NT2/D1 (cell line): ENCODE results near the gene MBD4.
A peak's percentile ranks its signal among the peaks of the same experiment; 100 is the strongest.
"Not testable (repeated sequence)": the region's sequence is repeated elsewhere in the genome, so short reads cannot be mapped to it uniquely, and the experiment has no call there.

Source experiments
- DNase-seq: peaks from one replicate; pipeline ENCODE4 v3.0.0-alpha.2; 2011; ENCODE audit warnings: low read depth, low spot score
- H3K27me3 ChIP-seq: 2 replicates; pipeline ENCODE4 v1.6.0; 2011; ENCODE audit warnings: mild to moderate bottlenecking; ENCODE audit not compliant: insufficient read length, insufficient read depth
- H3K36me3 ChIP-seq: 2 replicates; pipeline ENCODE4 v1.6.1; 2011; ENCODE audit warnings: mild to moderate bottlenecking, low read length, mixed read lengths; ENCODE audit not compliant: insufficient read depth, insufficient read length
- H3K4me1 ChIP-seq: 2 replicates; pipeline ENCODE4 v1.5.1; 2011; ENCODE audit not compliant: insufficient read depth, insufficient read length
- H3K4me3 ChIP-seq: 2 replicates; pipeline ENCODE4 v1.5.1; 2011; ENCODE audit warnings: low read depth; ENCODE audit not compliant: insufficient read length
- H3K9ac ChIP-seq: 2 replicates; pipeline ENCODE4 v1.6.0; 2011; ENCODE audit warnings: low read depth; ENCODE audit not compliant: insufficient read length
- H3K9me3 ChIP-seq: 2 replicates; pipeline ENCODE4 v1.5.1; 2011; ENCODE audit warnings: mild to moderate bottlenecking, low read length; ENCODE audit not compliant: insufficient read depth
- SUZ12 ChIP-seq: IDR thresholded peaks from 2 replicates; pipeline ENCODE4 v1.6.1; 2011; ENCODE audit not compliant: insufficient read length, insufficient read depth; ENCODE audit errors: extremely low read depth
- YY1 ChIP-seq: IDR thresholded peaks from 2 replicates; pipeline ENCODE4 v1.6.1; 2011; ENCODE audit not compliant: insufficient read length, insufficient read depth
- ZNF274 ChIP-seq: IDR thresholded peaks from 2 replicates; pipeline ENCODE4 v1.6.1; 2011; ENCODE audit warnings: mild to moderate bottlenecking, low read depth, low read length

The MBD4 gene

DNA sequence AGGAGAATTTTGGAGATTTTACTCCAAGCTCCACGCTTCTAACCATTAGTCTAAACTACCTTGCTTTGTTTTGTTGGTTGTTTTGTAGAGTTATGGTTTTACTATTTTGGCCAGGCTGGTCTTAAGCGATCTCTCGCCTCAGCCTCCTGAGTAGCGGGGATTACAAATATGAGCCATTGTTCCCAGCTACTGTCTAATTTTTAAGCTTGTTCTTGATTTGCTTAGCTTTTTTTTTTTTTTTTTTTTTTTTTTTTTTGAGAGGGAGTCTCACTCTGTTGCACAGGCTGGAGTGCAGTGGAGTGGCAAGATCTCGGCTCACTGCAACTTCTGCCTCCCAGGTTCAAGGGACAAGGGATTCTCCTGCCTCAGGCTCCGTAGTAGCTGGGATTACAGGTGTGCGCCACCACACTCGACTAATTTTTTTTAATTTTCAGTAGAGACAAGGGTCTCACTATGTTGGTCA, 39.8 kb downstream of the MBD4 start:
- Histone ChIP-seq H3K9me3 (no peaks in the 10 kb centered on the region), H3K4me3 (peak overlapping the region; percentile 97), H3K36me3 (peaks cover 32% of the 10 kb centered on the region), H3K27me3 (no peaks in the 10 kb centered on the region), H3K4me1 (no peaks in the 10 kb centered on the region), H3K9ac (no peak overlapping the region)
- no peak for TF ChIP-seq ZNF274
- no peak for TF ChIP-seq YY1
- TF ChIP-seq SUZ12, result no peak
- DNase-seq, result no peak

DNA sequence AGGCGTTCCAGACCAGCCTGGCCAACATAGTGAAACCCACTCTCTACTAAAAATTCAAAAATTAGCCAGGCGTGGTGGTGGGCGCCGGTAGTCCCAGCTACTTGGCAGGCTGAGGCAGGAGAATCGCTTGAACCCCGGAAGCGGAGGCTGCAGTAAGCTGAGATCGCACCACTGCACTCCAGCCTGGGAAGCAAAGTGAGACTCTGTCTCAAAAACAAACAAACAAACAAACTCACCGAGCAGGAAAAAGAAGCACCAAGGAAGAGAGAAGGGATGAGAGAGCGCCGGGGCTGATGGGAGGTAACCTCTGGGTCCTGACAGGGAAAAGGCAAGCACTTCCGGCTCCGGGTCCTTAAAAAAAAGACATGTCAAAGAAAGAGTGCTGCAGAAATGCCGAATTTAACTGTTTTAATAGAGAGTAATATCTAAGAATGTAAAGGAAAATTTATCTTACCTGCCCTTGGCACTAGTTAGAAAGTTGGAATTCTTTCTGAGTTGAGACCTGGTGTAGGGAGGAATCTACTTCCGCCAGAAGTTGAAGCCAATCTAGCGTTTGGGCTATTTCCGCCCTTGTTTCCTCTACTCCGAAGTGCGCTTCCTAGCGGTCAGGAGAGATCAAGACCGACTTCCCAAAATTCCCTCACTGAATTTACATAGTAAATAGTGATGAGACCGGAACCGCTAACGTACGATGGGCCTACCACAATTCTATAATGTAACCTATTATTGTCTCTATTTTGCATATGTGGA, 40.4 kb downstream of the MBD4 start:
- H3K9me3 ChIP-seq, result no peaks in the 10 kb centered on the region
- H3K9ac ChIP-seq, result peak overlapping the region; percentile 93
- no peak for TF ChIP-seq ZNF274
- TF ChIP-seq YY1, result no peak
- no peak for TF ChIP-seq SUZ12
- H3K4me1 ChIP-seq, result peaks cover 3% of the 10 kb centered on the region
- no peaks in the 10 kb centered on the region for H3K27me3 ChIP-seq
- peaks cover 38% of the 10 kb centered on the region for H3K36me3 ChIP-seq
- DNase-seq, result peak; percentile 92
- H3K4me3 ChIP-seq, result peak overlapping the region; percentile 97

DNA sequence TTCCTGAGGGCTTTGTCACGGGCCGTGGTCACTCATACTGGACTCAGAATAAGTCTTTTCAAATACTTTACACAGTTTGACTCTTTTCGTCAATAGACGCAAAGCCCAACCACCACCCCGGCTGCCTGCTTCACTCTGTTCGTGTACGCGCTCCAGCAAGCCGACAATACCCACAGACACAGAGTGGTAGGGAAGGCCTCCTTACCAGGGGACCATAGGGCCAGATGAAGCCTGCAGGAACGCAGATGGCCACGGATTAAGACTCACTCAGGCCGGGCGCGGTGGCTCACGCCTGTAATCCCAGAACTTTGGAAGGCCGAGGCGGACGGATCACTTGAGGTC, 41.0 kb downstream of the MBD4 start:
- TF ChIP-seq SUZ12 (no peak), YY1 (no peak), ZNF274 (no peak)
- H3K27me3 ChIP-seq, result no peaks in the 10 kb centered on the region
- DNase-seq, result no peak
- peaks cover 42% of the 10 kb centered on the region for H3K36me3 ChIP-seq
- peak overlapping the region; percentile 93 for H3K9ac ChIP-seq
- H3K9me3 ChIP-seq, result no peaks in the 10 kb centered on the region
- H3K4me3 ChIP-seq, result peak overlapping the region; percentile 97
- H3K4me1 ChIP-seq, result peaks cover 3% of the 10 kb centered on the region

DNA sequence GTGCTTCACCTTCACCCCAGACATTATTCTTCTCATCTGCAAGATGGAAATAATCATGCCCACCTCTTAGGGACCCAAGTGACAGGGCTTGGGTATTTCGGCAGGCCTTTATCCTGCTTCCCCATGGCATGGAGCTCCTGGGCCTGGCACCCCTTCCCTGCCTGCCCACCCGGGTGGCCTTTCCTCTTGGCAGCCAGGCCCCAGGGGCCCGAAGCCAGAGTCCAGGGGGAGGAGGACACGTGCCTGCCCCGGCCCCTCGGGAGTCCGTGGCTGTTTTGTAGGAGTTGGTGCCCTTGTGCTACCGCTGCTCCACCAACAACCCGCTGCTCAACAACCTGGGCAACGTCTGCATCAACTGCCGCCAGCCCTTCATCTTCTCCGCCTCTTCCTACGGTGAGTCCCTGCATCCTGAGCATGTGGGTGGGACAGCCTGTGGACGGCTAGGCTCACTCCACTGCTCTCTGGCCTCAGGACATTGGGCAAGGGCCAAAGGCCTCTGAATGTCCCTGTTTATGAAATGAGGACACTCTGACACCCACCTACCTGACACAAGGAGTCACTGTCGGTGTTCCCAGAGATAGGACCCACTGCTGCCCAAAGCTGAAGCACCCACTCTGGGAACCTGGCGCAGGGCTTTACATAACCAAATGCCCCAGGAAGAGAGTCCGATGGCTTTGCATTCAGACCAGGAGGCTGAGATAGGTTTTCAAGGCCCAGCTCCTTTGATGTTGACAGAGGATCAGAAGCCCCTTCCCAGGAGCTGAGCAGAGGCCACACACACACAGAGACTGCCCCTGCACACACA, 45.8 kb downstream of the MBD4 start:
- H3K27me3 ChIP-seq, H3K4me3 ChIP-seq, DNase-seq, H3K9me3 ChIP-seq: not testable (repeated sequence)
- peaks cover 82% of the 10 kb centered on the region for H3K36me3 ChIP-seq
- H3K9ac ChIP-seq, result peak overlapping the region; percentile 57
- peaks cover 11% of the 10 kb centered on the region for H3K4me1 ChIP-seq

DNA sequence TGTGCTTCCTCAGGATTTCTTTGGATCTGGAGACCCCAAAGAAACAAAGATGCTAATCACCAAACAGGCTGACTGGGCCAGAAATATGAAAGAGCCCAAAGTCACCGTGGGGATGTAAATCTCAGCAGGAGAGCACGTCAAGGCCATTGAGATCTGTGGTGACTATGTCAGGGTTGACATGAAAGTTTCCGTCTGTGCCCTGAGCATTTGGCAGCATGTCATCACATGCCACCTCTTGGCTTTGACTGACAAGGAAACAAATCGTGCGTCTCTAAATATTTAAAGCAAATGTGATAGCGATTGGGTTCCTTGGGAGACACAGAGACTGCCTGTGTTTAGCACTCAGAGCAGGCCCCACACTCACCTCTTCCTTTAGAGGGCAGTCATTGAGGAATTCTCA, 46.5 kb downstream of the MBD4 start:
- Histone ChIP-seq H3K36me3 (peaks cover 82% of the 10 kb centered on the region), H3K4me1 (peaks cover 11% of the 10 kb centered on the region), H3K4me3 (no peak overlapping the region), H3K9ac (no peak overlapping the region), H3K27me3 (no peaks in the 10 kb centered on the region), H3K9me3 (no peaks in the 10 kb centered on the region)
- no peak for DNase-seq
- TF ChIP-seq ZNF274, result no peak
- no peak for TF ChIP-seq SUZ12
- no peak for TF ChIP-seq YY1

DNA sequence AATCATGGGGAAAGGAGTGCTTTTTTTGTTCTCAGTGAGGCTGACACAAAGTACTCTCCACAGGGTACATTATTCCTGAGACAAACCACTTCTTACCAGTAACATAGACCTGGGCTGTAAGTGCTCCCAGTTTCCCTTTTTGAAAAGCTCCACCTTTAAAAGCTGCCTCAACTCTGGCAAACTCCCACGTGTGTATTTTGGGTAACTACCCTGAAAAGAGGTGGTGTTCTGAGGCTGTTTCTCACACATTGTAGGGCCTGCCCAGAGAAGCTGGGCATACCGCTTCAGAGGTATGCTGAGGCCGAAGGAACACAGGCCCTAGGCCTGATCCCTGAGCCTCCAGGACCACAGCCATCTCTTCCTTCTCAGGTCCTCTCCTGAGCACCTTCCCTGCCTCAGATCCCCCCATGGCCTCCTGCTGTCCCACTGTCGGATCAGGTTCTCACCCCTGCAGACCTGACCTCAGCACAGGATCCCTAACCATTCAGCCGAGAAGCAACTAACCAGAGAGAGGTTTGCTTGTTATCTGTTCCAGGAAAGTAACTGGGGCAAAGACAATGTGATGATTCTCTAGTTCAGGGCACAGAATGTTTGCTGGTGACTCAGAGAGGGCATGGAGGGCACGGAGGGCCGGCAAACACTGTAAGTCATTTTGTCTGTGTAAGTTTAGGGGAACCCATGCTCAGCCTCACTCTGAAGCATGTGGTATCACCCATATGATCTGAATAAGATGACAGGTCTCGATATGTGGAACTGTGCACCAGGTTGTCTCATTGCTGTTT, 47.5 kb downstream of the MBD4 start:
- not testable (repeated sequence) for H3K9ac ChIP-seq, DNase-seq, H3K9me3 ChIP-seq, H3K27me3 ChIP-seq, H3K4me3 ChIP-seq
- Histone ChIP-seq H3K4me1 (peaks cover 11% of the 10 kb centered on the region), H3K36me3 (peaks cover 81% of the 10 kb centered on the region)

DNA sequence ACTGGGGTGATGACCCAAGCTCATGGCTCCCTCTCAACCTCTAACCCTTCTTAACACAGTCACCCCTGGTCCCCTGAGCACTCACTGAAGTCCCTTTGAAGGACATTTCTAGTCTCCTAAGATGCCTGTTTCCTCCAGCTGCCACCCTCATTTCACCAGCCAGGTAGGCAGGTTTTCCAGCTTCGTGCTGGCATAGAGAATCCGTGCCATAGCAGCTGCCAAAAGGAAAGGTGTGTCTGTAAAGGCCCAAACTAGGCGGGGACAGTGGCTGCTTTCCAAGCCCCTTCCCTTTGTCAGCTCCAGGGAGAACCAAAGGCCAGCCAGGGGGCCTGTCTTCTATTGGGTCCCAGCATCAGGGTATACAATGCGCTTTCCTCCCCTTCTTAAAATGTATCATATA, 48.2 kb downstream of the MBD4 start:
- DNase-seq, H3K9me3 ChIP-seq, H3K4me3 ChIP-seq, H3K27me3 ChIP-seq, H3K9ac ChIP-seq: not testable (repeated sequence)
- Histone ChIP-seq H3K36me3 (peaks cover 81% of the 10 kb centered on the region), H3K4me1 (peaks cover 14% of the 10 kb centered on the region)
